Liver (tissue), 9 donors: Measurements from ENCODE around the gene FURIN. TPM values are rescaled to one million over a fixed set of nuclear protein-coding genes. Genes with fewer than 3 reads are reported as not detected.

Experiments
- DNase-seq: peaks from one replicate; pipeline ENCODE4 v3.0.0-alpha.2; 2017; ENCODE audit warnings: low spot score
- H3K27ac ChIP-seq, 2 donors: one replicate each; pipeline ENCODE4 v1.7.0; 2013; ENCODE audit warnings: inconsistent platforms in 2 of 2, low read length in 2 of 2, control low read depth in 1 of 2, low read depth in 1 of 2, mild to moderate bottlenecking in 1 of 2
- H3K27me3 ChIP-seq, 4 donors: one replicate each; pipeline versions ENCODE4 v1.6.1 to v1.7.0; 2013; ENCODE audit warnings: low read length in 3 of 4, inconsistent platforms in 1 of 4, mild to moderate bottlenecking in 1 of 4, moderate library complexity in 1 of 4; ENCODE audit not compliant: control insufficient read depth in 4 of 4, insufficient read depth in 4 of 4
- H3K36me3 ChIP-seq, 4 donors: one replicate each; pipeline versions ENCODE4 v1.6.1 to v1.7.0; 2013; ENCODE audit warnings: low read length in 3 of 4, mild to moderate bottlenecking in 3 of 4, low read depth in 1 of 4, moderate library complexity in 1 of 4; ENCODE audit not compliant: control insufficient read depth in 4 of 4, insufficient read depth in 3 of 4
- H3K4me1 ChIP-seq, 4 donors: one replicate each; pipeline versions ENCODE4 v1.6.1 to v1.7.0; 2013; ENCODE audit warnings: low read length in 3 of 4, mild to moderate bottlenecking in 3 of 4, moderate library complexity in 1 of 4; ENCODE audit not compliant: control insufficient read depth in 4 of 4, insufficient read depth in 4 of 4
- H3K4me3 ChIP-seq, 3 donors: one replicate each; pipeline versions ENCODE4 v1.6.1 to v1.7.0; 2013; ENCODE audit warnings: low read length in 3 of 3, control low read depth in 1 of 3, low read depth in 1 of 3, mild to moderate bottlenecking in 1 of 3
- H3K9ac ChIP-seq, 2 donors: one replicate each; pipeline ENCODE4 v1.7.0; 2013; ENCODE audit warnings: low read length in 2 of 2, mild to moderate bottlenecking in 2 of 2, moderate library complexity in 2 of 2, control low read depth in 1 of 2, low read depth in 1 of 2
- H3K9me3 ChIP-seq, 4 donors: one replicate each; pipeline versions ENCODE4 v1.6.1 to v1.7.0; 2013; ENCODE audit warnings: low read length in 3 of 4; ENCODE audit not compliant: control insufficient read depth in 4 of 4
- CTCF ChIP-seq: fragments of 150-350 bp; IDR thresholded peaks from 2 replicates; pipeline ENCODE4 v1.5.1; 2017; ENCODE audit warnings: improper control_type of control experiment, low read depth, low read length; ENCODE audit not compliant: missing input control
- FOXA2 ChIP-seq: IDR thresholded peaks from 2 replicates; pipeline ENCODE4 v1.6.1; 2016; ENCODE audit warnings: antibody characterized with exemption
- GABPA ChIP-seq, 2 donors: IDR thresholded peaks in 1 of 2; conservative IDR thresholded peaks in 1 of 2; 2 replicates each; pipeline ENCODE4 v1.6.1; 2016; ENCODE audit warnings: antibody characterized with exemption in 2 of 2, mild to moderate bottlenecking in 1 of 2, moderate library complexity in 1 of 2
- HNF4A ChIP-seq, 2 donors: conservative IDR thresholded peaks; 2 replicates each; pipeline ENCODE4 v1.6.1; 2016; ENCODE audit warnings: antibody characterized with exemption in 2 of 2, mild to moderate bottlenecking in 2 of 2
- HNF4G ChIP-seq: IDR thresholded peaks from 2 replicates; pipeline ENCODE4 v1.6.1; 2016; ENCODE audit warnings: antibody characterized with exemption
- JUND ChIP-seq, 2 donors: IDR thresholded peaks; 2 replicates each; pipeline ENCODE4 v1.6.1; 2016; ENCODE audit warnings: antibody characterized with exemption in 2 of 2
- REST ChIP-seq: IDR thresholded peaks from 2 replicates; pipeline ENCODE4 v1.6.1; 2016; ENCODE audit warnings: antibody characterized with exemption, mild to moderate bottlenecking
- ZBTB33 ChIP-seq: IDR thresholded peaks from 2 replicates; pipeline ENCODE4 v1.6.1; 2016; ENCODE audit warnings: antibody characterized with exemption
- WGBS: extraction: QIAGEN DNeasy Blood & Tissue Kit; methylation state at CpG from one replicate; pipeline ENCODE4 v1.1.7; 2013; 5-methylcytosine and 5-hydroxymethylcytosine counted together
- polyA plus RNA-seq, 2 donors: library from polyadenylated mRNA; stranded (reverse) in 1 of 2; unstranded in 1 of 2; fragments of 200-250 nt in 1 of 2; fragments of >200 nt in 1 of 2; fragmentation: Nextera tagmentation in 1 of 2; extraction: Ambion mirVana in 1 of 2; gene quantifications; one replicate each; pipeline versions ENCODE4 v1.2.1 to v1.2.3, GENCODE V29; 2013 to 2015
- total RNA-seq, 2 donors: library from RNA; depleted of rRNA; stranded (reverse); fragments of >200 nt; gene quantifications; one replicate each; pipeline ENCODE4 v1.2.3, GENCODE V29; 2014
- TF ChIP-seq, protein P1 (sequence below): IDR thresholded peaks from 2 replicates; pipeline ENCODE4 v1.6.1; 2016; ENCODE audit warnings: antibody characterized with exemption
- donor health status: healthy.
- donor health status: healthy.
- donor health status: healthy.
- donor health status: healthy.
- donor health status: healthy.

The FURIN gene
- total and polyA plus RNA-seq, 4 donors, result 102 to 258 (median 164) TPM

GRCh38 chr15:90864507-90864906, 3.9 kb upstream of the FURIN start (continued):
- TF ChIP-seq REST, result no peak
- TF ChIP-seq, protein P1, sequence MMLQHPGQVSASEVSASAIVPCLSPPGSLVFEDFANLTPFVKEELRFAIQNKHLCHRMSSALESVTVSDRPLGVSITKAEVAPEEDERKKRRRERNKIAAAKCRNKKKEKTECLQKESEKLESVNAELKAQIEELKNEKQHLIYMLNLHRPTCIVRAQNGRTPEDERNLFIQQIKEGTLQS, result no peak
- TF ChIP-seq HNF4G, result no peak
- TF ChIP-seq GABPA (IDR thresholded peaks at IDR 0.05 in 1 of 2, conservative IDR thresholded peaks at IDR 0.05 in 1 of 2), result no peak

DNA sequence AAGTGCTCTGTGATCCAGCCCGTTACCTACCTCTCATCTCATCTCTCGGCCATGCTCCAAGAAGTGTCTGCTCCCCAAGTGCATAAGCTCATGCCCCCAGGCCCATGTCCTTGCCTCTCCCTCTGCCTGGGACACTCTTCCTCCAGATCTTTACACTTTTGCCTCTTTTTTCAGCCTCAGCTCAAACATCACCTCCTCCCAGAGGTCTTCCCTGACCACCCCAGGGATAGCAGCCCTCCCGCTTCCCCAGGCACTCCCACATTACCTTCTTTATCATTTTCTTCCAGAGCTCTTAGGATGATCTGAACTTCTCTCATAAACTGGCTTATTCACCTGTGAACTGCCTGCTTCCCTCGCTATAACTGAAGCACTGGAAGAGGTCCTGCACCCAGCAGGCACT, 2.7 kb upstream of the FURIN start:
- WGBS, result 98% methylated on average over 4 of the region's 4 CpGs
- Histone ChIP-seq H3K4me1 (peaks cover 21 to 67% (median 47%) of the 10 kb centered on the region in 4 donors), H3K27ac (no peak overlapping the region)

More for the DNA sequence above, 2.7 kb upstream of the FURIN start:
- H3K9ac ChIP-seq, result no peak overlapping the region
- no peak for DNase-seq
- no peak overlapping the region for H3K4me3 ChIP-seq
- H3K27me3 ChIP-seq, result no peaks in the 10 kb centered on the region
- no peaks in the 10 kb centered on the region for H3K36me3 ChIP-seq
- H3K9me3 ChIP-seq, result no peaks in the 10 kb centered on the region
- TF ChIP-seq CTCF (no peak), JUND (IDR thresholded peaks at IDR 0.05) (no peak), FOXA2 (no peak), ZBTB33 (no peak), HNF4A (conservative IDR thresholded peaks at IDR 0.05) (no peak), REST (no peak)
